Uterus (tissue), 2 donors: ENCODE measurements around the gene KRT8.

Source experiments
- POLR2A ChIP-seq, 2 donors: fragments of 450-650 bp; IDR thresholded peaks; one replicate each; pipeline ENCODE4 v1.6.1; 2016; ENCODE audit warnings: antibody characterized with exemption in 2 of 2, mild to moderate bottlenecking in 1 of 2, moderate library complexity in 1 of 2
- TF ChIP-seq, protein P1 (sequence below), 4 experiments: fragments of 200-600 bp in 2 of 4; fragments of 450-650 bp in 2 of 4; sonication (generic) in 2 of 4; IDR thresholded peaks; one replicate each; pipeline ENCODE4 v1.5.1; 2016 to 2019; ENCODE audit warnings: antibody characterized with exemption in 4 of 4, mild to moderate bottlenecking in 2 of 4, moderate library complexity in 1 of 4

- TF ChIP-seq, protein P1, sequence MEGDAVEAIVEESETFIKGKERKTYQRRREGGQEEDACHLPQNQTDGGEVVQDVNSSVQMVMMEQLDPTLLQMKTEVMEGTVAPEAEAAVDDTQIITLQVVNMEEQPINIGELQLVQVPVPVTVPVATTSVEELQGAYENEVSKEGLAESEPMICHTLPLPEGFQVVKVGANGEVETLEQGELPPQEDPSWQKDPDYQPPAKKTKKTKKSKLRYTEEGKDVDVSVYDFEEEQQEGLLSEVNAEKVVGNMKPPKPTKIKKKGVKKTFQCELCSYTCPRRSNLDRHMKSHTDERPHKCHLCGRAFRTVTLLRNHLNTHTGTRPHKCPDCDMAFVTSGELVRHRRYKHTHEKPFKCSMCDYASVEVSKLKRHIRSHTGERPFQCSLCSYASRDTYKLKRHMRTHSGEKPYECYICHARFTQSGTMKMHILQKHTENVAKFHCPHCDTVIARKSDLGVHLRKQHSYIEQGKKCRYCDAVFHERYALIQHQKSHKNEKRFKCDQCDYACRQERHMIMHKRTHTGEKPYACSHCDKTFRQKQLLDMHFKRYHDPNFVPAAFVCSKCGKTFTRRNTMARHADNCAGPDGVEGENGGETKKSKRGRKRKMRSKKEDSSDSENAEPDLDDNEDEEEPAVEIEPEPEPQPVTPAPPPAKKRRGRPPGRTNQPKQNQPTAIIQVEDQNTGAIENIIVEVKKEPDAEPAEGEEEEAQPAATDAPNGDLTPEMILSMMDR (IDR thresholded peaks at IDR 0.05), result no peak
- no peak for TF ChIP-seq POLR2A (IDR thresholded peaks at IDR 0.05)
Measured at GRCh38 chr12:52899338-52900035, 5.4 kb downstream of the KRT8 start.
